ENCODE results near the gene STX16.

Gene STX16

DNA sequence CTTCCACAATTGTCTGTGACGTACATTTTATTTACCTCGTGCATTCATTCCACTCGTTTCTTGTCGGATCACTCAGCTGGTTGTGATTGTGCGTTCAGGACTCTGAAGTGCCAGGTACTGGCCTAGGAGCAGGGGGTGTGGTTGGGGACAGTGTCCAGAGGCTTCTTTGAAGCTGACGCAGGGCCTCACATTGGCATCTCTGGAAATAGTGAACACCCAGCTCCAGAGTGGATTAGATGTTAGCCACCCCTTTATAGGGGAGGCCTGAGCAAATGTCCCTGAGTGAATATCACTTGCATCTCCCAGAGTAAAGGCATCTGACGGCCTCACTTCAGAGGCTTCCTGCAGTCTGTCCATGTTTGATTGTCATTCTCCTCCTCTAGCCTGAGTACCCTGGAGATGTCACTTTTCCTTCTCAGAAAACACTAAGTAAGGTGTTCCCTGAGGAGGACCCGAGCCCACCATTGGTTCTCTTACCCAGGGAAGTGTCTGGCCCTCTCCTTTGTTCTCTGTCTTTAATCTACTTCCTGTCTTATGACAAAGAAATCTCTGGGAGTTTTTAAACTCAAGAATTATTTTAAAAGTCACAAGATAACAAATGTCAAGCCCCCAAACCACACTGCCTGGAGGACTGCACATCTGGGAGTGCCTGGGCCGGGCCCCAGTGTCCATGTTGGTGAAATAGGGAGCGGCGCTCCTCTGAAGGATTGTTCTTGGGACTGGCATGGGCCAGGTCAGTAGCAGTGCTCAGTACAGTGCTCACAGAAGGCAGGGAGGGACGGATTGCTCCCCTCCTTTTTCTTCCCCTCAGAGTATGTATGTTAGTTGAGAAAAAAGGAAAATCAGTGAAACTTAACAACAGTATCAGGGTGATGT lies 10.8 kb downstream of the STX16 start:
- no peak overlapping the region for H3K4me3 ChIP-seq (ENCODE audit: low read length)
- DNase-seq (ENCODE audit: low read depth), result no peak
- no peak for TF ChIP-seq CTCF (IDR thresholded peaks at IDR 0.05; ENCODE audit: insufficient read depth, low read depth, low read length, missing control alignments)

DNA sequence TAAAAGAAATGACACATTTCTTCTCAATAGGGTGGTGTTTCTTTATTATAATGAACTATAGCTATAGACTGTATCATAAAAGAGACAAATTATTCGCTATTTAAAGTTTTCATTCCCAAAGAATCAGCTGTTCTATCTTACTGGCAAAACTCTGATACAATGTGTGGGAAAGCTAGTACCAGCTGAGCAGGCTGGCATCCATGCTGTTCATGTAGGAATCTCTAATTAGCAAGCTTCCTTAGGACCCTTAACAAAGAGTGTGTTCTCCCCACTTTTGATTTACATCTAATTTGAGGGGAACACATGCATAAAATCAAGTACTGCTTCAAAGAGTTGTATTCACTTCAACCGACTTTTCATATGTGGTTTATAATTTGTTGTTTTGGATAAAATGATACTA lies 13.2 kb downstream of the STX16 start:
- TF ChIP-seq CTCF (IDR thresholded peaks at IDR 0.05; ENCODE audit: insufficient read depth, low read depth, low read length, missing control alignments), result no peak
- DNase-seq (ENCODE audit: low read depth), result no peak
- no peak overlapping the region for H3K4me3 ChIP-seq (ENCODE audit: low read length)

DNA sequence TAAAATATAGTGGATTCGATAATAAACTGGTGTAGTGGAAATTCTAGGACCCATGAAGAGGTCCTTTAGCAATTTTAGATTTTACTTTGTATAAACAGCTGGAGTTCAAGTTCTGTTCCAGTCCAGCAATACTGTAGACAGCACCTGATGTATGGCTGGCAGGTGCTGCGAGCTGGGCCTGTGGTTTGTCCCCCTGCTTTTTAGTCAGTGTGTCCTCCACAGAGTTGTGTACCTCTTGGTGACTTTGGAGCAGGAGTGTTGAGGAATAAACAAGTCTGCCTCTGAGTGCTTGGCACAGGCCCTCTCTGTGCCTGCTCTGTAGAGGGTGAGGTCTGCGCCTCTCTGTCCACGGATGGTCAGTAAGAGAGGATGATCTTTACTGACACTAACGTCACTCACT lies 13.8 kb downstream of the STX16 start:
- no peak for DNase-seq (ENCODE audit: low read depth)
- TF ChIP-seq CTCF (IDR thresholded peaks at IDR 0.05; ENCODE audit: insufficient read depth, low read depth, low read length, missing control alignments), result no peak
- H3K4me3 ChIP-seq (ENCODE audit: low read length), result no peak overlapping the region

DNA sequence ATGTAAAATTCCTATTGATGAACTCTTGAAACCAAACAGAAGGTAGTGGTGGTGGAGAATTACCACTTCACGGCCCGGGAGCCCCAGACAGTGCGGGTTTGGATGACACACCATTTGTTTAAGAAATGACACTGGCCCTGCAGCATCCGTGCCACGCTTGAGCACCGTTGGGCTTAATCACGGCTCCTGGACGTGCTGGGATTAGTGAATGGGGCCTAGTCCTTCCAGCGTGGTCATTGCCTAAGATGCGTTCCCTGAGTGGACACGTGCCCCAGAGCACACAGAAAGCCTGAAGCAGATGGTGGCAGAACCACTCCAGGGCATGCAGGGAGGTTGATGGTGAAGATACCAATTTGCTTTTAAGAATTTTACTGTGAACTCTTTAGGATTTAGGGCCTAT lies 14.5 kb downstream of the STX16 start:
- peak; percentile 48 for DNase-seq (ENCODE audit: low read depth)
- no peak overlapping the region for H3K4me3 ChIP-seq (ENCODE audit: low read length)
- no peak for TF ChIP-seq CTCF (IDR thresholded peaks at IDR 0.05; ENCODE audit: insufficient read depth, low read depth, low read length, missing control alignments)

GRCh38 chr20:58666702-58667101 lies 15.6 kb downstream of the STX16 start:
- no peak overlapping the region for H3K4me3 ChIP-seq (ENCODE audit: low read length)
- DNase-seq (ENCODE audit: low read depth), result no peak
- TF ChIP-seq CTCF (IDR thresholded peaks at IDR 0.05; ENCODE audit: insufficient read depth, low read depth, low read length, missing control alignments), result no peak

GRCh38 chr20:58667975-58668374 lies 16.9 kb downstream of the STX16 start:
- no peak for TF ChIP-seq CTCF (IDR thresholded peaks at IDR 0.05; ENCODE audit: insufficient read depth, low read depth, low read length, missing control alignments)
- H3K4me3 ChIP-seq (ENCODE audit: low read length), result no peak overlapping the region
- DNase-seq (ENCODE audit: low read depth), result no peak

DNA sequence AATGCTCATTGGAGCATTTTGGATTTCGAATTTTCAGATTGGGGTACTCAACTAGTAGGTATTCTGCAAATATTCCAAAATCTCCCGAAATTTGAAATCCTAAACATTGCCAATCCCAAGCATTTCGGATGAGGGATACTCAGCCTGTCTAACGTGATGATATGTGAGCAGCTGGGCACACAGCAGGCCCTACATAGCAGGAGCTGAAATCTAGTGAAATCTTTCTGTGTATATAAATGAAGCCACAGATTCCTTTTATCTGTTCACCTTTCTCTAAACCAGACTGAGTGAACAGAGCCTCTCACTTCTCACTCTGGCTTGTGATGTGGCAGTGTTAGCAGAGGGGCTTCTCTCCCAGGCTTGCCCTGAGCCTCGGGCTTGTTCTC lies 17.8 kb downstream of the STX16 start:
- no peak for DNase-seq (ENCODE audit: low read depth)
- TF ChIP-seq CTCF (IDR thresholded peaks at IDR 0.05; ENCODE audit: insufficient read depth, low read depth, low read length, missing control alignments), result no peak
- H3K4me3 ChIP-seq (ENCODE audit: low read length), result no peak overlapping the region
